ENCODE measurements around the gene DNAJC10.
"Not testable (repeated sequence)": the region's sequence is repeated elsewhere in the genome, so short reads cannot be mapped to it uniquely, and the experiment has no call there.

- not testable (repeated sequence) for TF ChIP-seq CTCF, POLR2A, POLR2AphosphoS5 (IDR thresholded peaks at IDR 0.05)
Observed at GRCh38 chr2:182768950-182769349, 52.9 kb downstream of the DNAJC10 start.

Data from prostate gland (tissue), 2 donors.